ENCODE measurements around the gene SNAP91. TPM values are rescaled to one million over a fixed set of nuclear protein-coding genes. Genes with fewer than 3 reads are reported as not detected.
"Not testable (repeated sequence)": the region's sequence is repeated elsewhere in the genome, so short reads cannot be mapped to it uniquely, and the experiment has no call there.

SNAP91 gene
- not detected for total RNA-seq

DNA sequence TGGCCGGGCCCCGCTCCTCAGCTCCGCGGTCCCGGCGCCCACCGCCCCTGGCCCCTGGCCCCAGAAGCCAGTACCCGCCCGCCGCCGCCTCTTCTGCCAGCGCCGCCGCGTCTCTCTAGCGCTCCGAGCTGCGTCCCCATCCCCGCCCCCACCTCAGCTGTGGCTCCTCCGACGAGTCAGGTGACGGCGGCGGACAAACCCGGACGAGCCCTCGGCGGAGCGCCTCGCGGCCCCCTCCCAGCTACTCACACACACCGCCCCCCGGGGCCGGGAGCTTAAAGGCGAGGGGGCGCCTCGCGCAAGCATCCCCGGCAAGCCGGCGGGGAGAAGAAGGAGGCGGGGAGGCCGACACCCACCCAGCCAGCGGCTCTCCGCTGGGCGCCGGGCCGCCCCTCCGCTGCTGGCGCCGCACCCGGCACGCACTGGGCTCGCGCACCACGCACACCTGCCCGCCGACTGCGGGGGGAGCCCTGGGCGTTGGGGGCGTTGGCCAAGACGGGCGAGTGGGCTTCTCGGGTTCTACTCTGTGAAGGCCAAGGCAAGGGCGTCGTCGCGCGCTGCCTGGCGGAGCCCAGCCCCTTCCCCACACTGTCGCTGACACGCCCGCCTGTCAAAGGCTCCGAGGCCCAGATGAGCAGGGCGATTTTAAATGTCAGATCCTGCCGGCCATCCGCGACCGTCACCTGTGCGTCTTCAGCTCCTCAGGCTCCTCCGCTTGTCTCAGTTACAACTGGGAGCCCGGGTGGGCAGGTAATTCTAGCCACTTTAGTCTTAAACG lies at the start of gene SNAP91:
TSS of gene SNAP91 (minus strand) at position 132 of the 778 bp plus-strand sequence. CDS start 1,174 bp downstream, outside the sequence.
- no peak for DNase-seq

DNA sequence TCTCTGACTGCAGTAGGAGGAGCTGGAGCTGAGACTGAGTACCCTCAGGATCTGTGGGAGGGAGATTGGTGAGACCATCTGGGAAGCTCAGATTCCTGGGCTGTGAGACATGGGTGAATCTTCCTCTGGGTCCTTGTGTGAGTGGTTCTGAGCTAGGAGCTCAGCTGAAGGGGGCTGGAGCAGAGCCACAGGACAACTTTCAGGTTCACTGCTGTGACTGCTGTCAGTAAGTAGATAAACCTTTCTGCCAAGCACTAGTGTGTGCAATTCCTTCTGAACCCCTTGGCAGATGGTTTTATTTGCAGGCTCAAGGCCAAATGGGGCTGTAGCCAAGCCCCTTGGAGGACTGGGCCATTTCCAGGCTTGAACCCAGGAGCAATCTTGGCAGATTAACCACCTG lies 49.6 kb upstream of the SNAP91 start:
- no peak for DNase-seq

- DNase-seq: no peak
These were observed 48.1 kb upstream of the SNAP91 start for GRCh38 chr6:83757021-83757420.

DNA sequence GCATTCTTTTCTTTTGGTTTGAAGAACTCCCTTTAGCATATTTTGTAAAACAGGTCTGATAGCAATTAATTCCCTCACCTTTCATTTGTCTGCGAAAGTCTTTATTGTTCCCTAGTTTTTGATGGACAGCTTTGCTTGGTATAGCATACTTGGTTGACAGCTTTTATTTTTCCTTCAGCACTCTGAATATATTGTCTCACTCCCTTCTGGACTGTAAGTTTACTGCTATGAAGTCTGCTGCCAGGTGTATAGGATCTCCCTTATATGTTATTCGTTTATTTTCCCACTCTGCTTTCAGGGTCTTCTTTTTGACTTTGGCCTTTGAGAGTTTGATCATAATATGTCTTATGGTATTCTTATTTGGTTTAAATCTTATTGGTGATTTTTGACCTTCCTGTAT lies 47.7 kb upstream of the SNAP91 start:
- DNase-seq: no peak

DNA sequence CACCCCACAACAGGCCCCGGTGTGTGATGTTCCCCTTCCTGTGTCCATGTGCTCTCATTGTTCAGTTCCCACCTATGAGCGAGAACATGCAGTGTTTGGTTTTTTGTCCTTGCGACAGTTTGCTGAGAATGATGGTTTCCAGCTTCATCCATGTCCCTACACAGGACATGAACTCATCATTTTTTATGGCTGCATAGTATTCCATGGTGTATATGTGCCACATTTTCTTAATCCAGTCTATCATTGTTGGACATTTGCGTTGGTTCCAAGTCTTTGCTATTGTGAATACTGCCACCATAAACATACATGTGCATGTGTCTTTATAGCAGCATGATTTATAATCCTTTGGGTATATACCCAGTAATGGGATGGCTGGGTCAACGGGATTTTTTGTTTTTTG lies 43.5 kb upstream of the SNAP91 start:
- DNase-seq: not testable (repeated sequence)

DNA sequence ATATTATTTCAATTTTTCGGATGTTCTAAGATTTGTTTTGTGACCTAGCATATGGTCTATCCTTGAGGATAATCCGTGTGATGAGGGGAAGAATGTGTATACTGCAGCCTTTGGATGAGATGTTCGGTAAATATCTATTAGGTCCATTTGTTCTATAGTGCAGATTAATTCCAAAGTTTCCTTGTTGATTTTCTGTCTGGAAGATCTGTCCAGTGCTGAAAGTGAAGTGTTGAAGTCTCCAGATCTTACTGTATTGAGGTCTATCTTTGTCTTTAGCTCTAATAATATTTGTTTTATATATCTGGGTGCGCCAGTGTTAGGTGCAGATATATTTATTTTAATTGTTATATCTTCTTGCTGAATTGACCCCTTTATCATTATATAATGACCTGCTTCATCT lies 32.2 kb upstream of the SNAP91 start:
- no peak for DNase-seq

- DNase-seq: no peak
These were observed 26.6 kb upstream of the SNAP91 start for GRCh38 chr6:83735461-83735860.

DNA sequence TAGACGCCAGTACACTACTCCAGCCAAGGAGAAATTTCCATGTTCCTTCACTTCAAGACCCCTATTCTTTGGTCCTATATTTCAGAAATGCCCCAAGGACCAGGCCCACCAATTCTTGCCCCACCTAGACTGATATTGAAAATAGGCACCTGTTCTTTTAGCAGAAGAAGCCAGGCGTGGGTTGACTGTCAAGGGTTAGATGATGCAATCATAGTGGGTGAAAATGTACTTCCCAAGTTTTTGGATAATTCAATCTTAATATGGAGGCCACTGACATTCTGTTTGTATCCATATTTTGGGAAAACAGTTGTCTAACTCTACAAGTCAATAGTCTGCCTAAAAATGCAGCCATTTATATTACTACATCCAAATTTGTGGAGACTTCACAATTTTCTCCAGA lies 21.0 kb upstream of the SNAP91 start:
- no peak for DNase-seq

GRCh38 chr6:83722876-83723275 lies 14.0 kb upstream of the SNAP91 start:
- no peak for DNase-seq

DNA sequence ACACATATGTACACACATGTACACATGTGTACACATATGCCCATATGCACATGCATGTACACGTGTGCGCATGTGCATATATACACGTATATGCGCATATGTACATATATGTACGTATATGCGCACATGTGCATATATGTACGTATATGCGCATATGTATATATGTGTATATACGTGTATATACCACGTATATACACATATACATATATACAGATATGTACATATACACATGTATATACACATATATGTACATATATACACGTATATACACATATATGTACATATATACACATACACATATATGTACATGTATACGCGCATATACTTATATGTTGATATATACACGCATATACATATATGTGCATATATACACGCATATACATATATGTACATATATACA lies 8.9 kb upstream of the SNAP91 start:
- DNase-seq: no peak

DNA sequence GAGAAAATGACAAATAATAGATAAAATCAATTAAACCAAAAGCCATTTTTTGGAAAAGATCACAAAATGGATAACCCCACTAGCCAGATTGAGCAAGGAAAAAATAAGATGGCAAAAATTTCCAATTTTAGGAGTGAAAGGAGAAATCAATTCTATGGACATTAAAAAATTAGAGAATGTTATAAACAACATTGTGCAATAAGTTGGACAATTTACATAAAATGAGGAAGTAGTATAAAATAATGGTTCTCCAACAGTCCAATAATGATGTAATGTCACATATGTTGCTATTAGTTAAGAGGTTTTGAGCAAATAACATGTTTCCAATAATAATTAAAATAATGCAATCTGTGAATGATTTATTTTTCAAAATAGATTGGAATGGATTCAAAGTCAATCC lies 3.1 kb upstream of the SNAP91 start:
- no peak for DNase-seq

DNA sequence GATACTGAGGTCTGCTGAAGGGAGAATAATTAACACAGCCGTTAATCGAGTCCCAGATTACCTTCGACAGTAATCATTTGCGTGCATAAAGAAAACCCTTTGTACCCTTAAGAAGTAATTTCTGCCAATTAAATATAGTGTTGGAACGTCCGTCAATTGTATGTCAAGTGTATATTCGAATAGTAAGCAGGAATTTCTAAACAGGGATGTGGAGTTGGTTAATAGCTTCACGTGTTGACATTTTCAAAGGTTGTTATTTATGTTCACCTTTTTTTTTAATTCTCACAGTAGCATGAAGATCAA lies 798 bp upstream of the SNAP91 start:
- no peak for DNase-seq

DNA sequence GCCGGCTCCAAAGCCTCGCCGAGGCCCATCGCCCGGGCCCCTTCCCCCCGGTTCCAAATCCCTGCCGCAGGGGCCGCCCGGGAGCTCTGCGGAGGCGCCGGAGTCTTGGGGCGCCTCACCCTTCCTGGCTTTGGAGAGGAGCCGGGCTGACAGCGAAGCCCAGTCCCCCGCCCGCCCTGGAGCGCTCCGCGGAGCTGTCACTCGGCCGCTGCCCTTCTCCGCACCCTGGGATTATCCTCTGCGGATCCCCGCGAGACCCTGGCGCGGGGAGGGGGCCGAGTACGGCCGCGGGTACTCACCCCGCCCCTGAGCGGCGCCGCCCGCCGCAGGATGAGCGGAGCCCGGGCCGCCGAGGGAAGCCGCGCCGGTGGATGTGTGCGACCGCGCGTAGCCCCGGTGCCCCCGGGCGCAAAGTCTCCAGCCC lies 343 bp downstream of the SNAP91 start:
- no peak for DNase-seq

DNA sequence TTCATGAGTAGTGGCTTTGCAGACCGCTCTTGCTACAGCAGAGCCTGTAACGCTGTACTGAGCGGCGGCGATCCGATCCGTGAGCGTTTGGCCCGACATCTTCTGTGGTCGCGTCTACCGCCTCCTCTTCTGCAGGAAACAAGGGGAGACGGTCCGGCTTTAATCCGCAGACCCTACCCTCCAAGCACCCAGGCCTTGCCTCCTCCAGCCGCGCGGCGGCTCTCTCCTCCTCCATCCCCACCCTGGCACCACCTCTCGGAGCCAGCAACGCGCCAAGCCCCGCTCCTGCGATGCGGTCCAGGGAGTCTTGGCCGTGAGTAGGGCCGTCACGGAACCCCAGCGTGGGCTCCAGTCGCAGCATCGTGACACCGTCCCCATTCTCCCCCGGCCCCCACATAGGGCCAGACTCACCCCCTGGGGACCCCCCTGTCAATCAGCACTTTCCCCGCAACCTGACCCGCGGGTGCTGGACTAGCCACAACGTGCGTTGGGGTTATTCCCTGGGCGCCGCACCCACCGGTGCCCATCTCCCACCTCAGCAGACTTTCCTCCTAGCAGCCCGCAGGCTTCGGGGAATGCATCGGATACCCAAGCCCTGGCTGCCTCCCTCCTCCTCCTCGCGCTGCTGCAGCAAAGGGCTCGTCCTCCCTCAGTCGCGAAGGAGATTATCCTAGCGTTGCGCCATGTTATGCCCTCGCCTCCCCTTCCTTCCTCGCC lies 914 bp downstream of the SNAP91 start:
- no peak for DNase-seq

- no peak for DNase-seq
These were observed 6.2 kb downstream of the SNAP91 start for GRCh38 chr6:83702749-83703148.

DNA sequence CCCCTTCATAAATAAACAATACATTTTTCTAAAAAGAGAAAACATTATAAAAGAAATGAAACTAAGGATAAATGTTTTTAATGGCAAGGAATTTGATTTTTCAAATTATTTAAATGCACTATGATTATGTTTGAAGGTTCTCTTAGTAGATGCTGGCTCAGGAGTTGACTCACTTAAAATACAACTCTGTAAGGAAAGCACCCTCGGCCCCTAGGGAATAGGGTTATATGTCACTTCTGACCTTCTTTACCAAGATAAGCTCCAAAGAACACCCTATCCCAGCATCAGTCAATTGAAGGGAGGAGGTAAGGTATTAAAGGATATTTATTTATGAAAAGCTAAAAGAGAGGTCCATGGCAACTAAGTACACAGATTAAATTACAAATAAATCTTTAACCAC lies 6.8 kb downstream of the SNAP91 start:
- no peak for DNase-seq

GRCh38 chr6:83696674-83697073 lies 12.2 kb downstream of the SNAP91 start:
- DNase-seq: no peak

DNA sequence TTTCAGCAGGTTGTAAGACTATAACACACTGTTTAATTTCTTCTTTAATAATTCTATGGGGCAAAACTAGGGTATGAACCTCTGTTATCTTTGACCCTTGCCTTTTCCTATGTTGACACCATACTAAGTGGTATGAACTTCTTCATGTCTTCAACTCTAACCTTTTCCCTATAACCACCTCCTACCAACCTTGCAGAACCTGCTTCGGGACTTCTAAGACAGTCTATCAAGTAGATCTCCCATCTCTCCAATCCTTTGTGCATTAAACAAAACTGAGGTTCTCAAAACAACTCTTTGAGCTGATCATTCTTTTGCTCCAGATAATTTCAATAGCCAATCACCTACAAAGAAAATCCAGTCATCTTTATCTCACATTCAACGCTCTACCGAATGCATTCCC lies 23.4 kb downstream of the SNAP91 start:
- no peak for DNase-seq

- no peak for DNase-seq
These were observed 31.1 kb downstream of the SNAP91 start for GRCh38 chr6:83677791-83678190.

DNA sequence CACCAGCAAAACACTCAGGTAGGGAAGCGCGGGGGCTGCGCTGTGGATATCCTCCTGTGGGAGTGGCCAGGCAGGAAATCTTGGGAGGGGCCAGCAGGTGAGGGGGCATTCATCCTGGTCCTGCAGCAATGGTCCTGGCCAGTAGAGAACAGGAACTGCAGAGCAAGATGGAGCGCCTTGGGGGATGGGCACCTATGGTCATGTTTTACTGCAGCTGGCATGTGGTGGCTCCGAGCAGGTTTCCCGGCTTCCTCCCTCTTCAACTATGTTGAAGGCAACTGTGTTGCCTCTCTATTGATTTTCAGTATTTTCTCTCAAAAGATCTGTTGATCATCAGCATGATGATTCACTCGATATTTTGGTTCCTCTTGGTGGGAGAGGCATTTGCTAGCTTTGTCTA lies 70.9 kb downstream of the SNAP91 start:
- no peak for DNase-seq

DNA sequence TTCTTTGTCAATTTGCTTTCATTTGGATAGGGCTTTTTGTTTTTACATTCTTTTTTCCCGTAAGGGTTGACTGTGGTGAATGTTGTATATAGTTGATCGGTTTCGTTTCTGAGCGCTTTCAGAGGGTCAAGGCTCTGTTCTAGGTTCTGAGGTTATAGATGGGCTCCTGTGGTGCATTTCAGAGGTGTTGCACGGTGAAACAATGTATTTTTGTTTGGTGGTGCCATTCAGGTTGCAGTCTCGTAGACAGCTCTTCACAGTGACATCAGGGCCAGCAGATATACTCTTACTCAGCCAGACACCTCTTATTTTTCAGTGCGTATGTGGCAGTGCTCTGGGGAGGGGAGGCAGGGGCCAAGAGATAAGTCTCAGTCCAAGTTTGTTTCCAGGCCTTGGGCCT lies 72.1 kb downstream of the SNAP91 start:
- no peak for DNase-seq

GRCh38 chr6:83633609-83634008 lies 75.3 kb downstream of the SNAP91 start:
- no peak for DNase-seq

DNA sequence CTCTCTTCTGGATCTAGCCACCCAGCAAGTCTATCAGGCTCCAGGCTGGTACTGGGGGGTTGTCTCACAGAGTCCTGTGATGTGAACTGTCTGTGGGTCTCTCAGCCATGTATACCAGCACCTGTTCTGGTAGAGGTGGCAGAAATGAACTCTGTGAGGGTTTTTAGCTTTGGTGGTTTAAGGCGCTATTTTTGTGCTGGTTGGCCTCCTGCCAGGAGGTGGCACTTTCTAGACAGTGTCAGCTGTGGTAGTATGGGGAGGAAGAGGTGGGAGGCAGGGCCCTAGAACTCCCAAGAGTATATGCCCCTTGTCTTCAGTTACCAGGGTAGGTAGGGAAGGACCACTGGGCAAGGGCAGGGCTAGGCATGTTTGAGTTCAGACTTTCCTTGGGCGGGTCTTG lies 75.8 kb downstream of the SNAP91 start:
- DNase-seq: no peak

- DNase-seq: not testable (repeated sequence)
These were observed 79.0 kb downstream of the SNAP91 start for GRCh38 chr6:83629908-83630307.
